OCI-LY1 (cell line): Measurements from ENCODE around the gene ATP8A2.

Source experiments
- H2AFZ ChIP-seq: fragments of 200-600 bp; sonication (generic), shearing (Covaris generic); 2 replicates; pipeline ENCODE4 v1.6.0; 2014; ENCODE audit warnings: antibody characterized with exemption, mild to moderate bottlenecking, low read length
- H3F3A ChIP-seq: fragments of 200-600 bp; sonication (generic), shearing (Covaris generic); 2 replicates; pipeline ENCODE4 v1.6.0; 2014; ENCODE audit warnings: mild to moderate bottlenecking, antibody characterized with exemption, low read length, moderate library complexity; ENCODE audit not compliant: insufficient read depth
- H3K27ac ChIP-seq: fragments of 200-600 bp; sonication (generic); 2 replicates; pipeline ENCODE4 v1.5.1; 2014; ENCODE audit warnings: low read length, mixed run types, mild to moderate bottlenecking, low read depth; ENCODE audit not compliant: poor library complexity, severe bottlenecking
- H3K27me3 ChIP-seq: fragments of 200-600 bp; sonication (generic); 2 replicates; pipeline ENCODE4 v1.6.0; 2014; ENCODE audit warnings: antibody characterized with exemption, mild to moderate bottlenecking, low read length, moderate library complexity; ENCODE audit not compliant: insufficient read depth
- H3K36me3 ChIP-seq: fragments of 200-600 bp; sonication (generic); 2 replicates; pipeline ENCODE4 v1.6.1; 2014; ENCODE audit warnings: mild to moderate bottlenecking, antibody characterized with exemption, low read length, moderate library complexity, mixed read lengths; ENCODE audit not compliant: insufficient read depth
- H3K4me1 ChIP-seq: fragments of 200-600 bp; sonication (generic); 2 replicates; pipeline ENCODE4 v1.5.1; 2014; ENCODE audit warnings: mild to moderate bottlenecking, low read length, moderate library complexity; ENCODE audit not compliant: insufficient read depth, severe bottlenecking
- H3K4me2 ChIP-seq: fragments of 200-600 bp; sonication (generic), shearing (Covaris generic); 2 replicates; pipeline ENCODE4 v1.6.1; 2014; ENCODE audit warnings: low read length
- H3K4me3 ChIP-seq: fragments of 200-600 bp; sonication (generic); 2 replicates; pipeline ENCODE4 v1.5.1; 2014; ENCODE audit warnings: low read length, low read depth, mild to moderate bottlenecking, mixed read lengths; ENCODE audit not compliant: poor library complexity, severe bottlenecking
- H3K79me2 ChIP-seq: fragments of 200-600 bp; shearing (Covaris generic); 2 replicates; pipeline ENCODE4 v1.6.1; 2016; ENCODE audit warnings: mixed run types, low read length, mixed read lengths; ENCODE audit not compliant: insufficient read depth
- H3K9ac ChIP-seq: fragments of 200-600 bp; sonication (generic), shearing (Covaris generic); 2 replicates; pipeline ENCODE4 v1.6.1; 2014; ENCODE audit warnings: mild to moderate bottlenecking, low read length, mixed read lengths
- H3K9me2 ChIP-seq: fragments of 200-600 bp; sonication (generic), shearing (Covaris generic); 2 replicates; pipeline ENCODE4 v1.6.1; 2014; ENCODE audit warnings: low read depth, mild to moderate bottlenecking, low read length, mixed read lengths
- H3K9me3 ChIP-seq: fragments of 200-600 bp; shearing (Covaris generic); 2 replicates; pipeline ENCODE4 v1.6.1; 2014; ENCODE audit warnings: low read length, mixed read lengths
- H4K20me1 ChIP-seq: fragments of 200-600 bp; sonication (generic), shearing (Covaris generic); 2 replicates; pipeline ENCODE4 v1.6.0; 2016; ENCODE audit warnings: mild to moderate bottlenecking, low read length; ENCODE audit not compliant: insufficient read depth
- EZH2 ChIP-seq: fragments of 200-600 bp; sonication (generic), shearing (Covaris generic); IDR thresholded peaks from 2 replicates; pipeline ENCODE4 v1.8.0; 2017; ENCODE audit warnings: borderline replicate concordance, mixed run types, mild to moderate bottlenecking, antibody characterized with exemption, low read length, moderate library complexity, mixed read lengths
- TF ChIP-seq, protein P1 (sequence below): fragments of 200-600 bp; sonication (generic), shearing (Covaris generic); IDR thresholded peaks from 2 replicates; pipeline ENCODE4 v1.5.1; 2017; ENCODE audit warnings: mild to moderate bottlenecking, antibody characterized with exemption, low read length, moderate library complexity, mixed read lengths

ATP8A2 gene

GRCh38 chr13:25702386-25702785, 330.6 kb downstream of the ATP8A2 start:
- Histone ChIP-seq H3K79me2 (no peaks in the 10 kb centered on the region), H3K27me3 (no peaks in the 10 kb centered on the region), H3K4me2 (no peak overlapping the region), H3K9ac (no peak overlapping the region), H3K4me3 (no peak overlapping the region), H3K9me3 (no peaks in the 10 kb centered on the region), H2AFZ (no peak overlapping the region), H3F3A (no peaks in the 10 kb centered on the region), H3K9me2 (no peaks in the 10 kb centered on the region), H3K27ac (no peak overlapping the region), H4K20me1 (no peaks in the 10 kb centered on the region), H3K36me3 (no peaks in the 10 kb centered on the region), H3K4me1 (no peaks in the 10 kb centered on the region)
- TF ChIP-seq, protein P1, sequence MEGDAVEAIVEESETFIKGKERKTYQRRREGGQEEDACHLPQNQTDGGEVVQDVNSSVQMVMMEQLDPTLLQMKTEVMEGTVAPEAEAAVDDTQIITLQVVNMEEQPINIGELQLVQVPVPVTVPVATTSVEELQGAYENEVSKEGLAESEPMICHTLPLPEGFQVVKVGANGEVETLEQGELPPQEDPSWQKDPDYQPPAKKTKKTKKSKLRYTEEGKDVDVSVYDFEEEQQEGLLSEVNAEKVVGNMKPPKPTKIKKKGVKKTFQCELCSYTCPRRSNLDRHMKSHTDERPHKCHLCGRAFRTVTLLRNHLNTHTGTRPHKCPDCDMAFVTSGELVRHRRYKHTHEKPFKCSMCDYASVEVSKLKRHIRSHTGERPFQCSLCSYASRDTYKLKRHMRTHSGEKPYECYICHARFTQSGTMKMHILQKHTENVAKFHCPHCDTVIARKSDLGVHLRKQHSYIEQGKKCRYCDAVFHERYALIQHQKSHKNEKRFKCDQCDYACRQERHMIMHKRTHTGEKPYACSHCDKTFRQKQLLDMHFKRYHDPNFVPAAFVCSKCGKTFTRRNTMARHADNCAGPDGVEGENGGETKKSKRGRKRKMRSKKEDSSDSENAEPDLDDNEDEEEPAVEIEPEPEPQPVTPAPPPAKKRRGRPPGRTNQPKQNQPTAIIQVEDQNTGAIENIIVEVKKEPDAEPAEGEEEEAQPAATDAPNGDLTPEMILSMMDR = no peak
- no peak for TF ChIP-seq EZH2

DNA sequence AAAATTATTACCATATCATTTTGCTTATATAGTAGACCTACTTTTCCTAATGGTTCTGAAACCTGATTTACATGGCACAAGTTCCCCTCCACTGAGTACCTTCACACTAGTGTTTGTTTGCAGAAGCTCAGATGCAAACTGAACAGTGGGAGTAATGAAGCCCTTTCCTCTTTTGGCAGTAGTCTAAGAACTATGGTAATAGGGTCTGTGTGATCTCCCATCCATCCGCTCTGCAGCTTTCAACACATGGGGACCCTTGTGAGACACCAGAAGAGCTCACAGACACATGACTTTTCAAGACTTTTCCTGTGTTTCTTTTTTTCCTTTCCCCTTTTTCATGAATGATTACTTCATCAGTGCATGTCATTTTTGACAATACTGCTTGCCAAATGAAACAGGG, 336.0 kb downstream of the ATP8A2 start:
- no peak overlapping the region for H3K27ac ChIP-seq
- H4K20me1 ChIP-seq = no peaks in the 10 kb centered on the region
- H3K9me3 ChIP-seq = no peaks in the 10 kb centered on the region
- no peaks in the 10 kb centered on the region for H3K36me3 ChIP-seq
- no peak overlapping the region for H3K4me3 ChIP-seq
- H3K79me2 ChIP-seq = no peaks in the 10 kb centered on the region
- no peak overlapping the region for H3K4me2 ChIP-seq
- no peaks in the 10 kb centered on the region for H3K9me2 ChIP-seq
- H3F3A ChIP-seq = no peaks in the 10 kb centered on the region
- no peak for TF ChIP-seq EZH2
- TF ChIP-seq, protein P1 = no peak
- H3K4me1 ChIP-seq = no peaks in the 10 kb centered on the region
- H2AFZ ChIP-seq = no peak overlapping the region
- no peaks in the 10 kb centered on the region for H3K27me3 ChIP-seq
- no peak overlapping the region for H3K9ac ChIP-seq

GRCh38 chr13:25708268-25708667, 336.5 kb downstream of the ATP8A2 start:
- no peak for TF ChIP-seq EZH2
- TF ChIP-seq, protein P1 = no peak
- no peaks in the 10 kb centered on the region for H3K4me1 ChIP-seq
- H3K4me2 ChIP-seq = no peak overlapping the region
- no peaks in the 10 kb centered on the region for H3K9me3 ChIP-seq
- H3K9ac ChIP-seq = no peak overlapping the region
- no peak overlapping the region for H3K4me3 ChIP-seq
- no peaks in the 10 kb centered on the region for H3K36me3 ChIP-seq
- H2AFZ ChIP-seq = no peak overlapping the region
- H3K9me2 ChIP-seq = no peaks in the 10 kb centered on the region
- H4K20me1 ChIP-seq = no peaks in the 10 kb centered on the region
- H3F3A ChIP-seq = no peaks in the 10 kb centered on the region
- no peaks in the 10 kb centered on the region for H3K79me2 ChIP-seq
- H3K27me3 ChIP-seq = no peaks in the 10 kb centered on the region
- H3K27ac ChIP-seq = no peak overlapping the region
